Activated CD4-positive, alpha-beta T cell treated with anti-CD3 and anti-CD28 coated beads, Interleukin-2, amount 50 U/mL, for 16 hours (primary cell): ENCODE results near the gene STK39.
A peak's percentile ranks its signal among the peaks of the same experiment; 100 is the strongest.

ENCODE experiments used
- DNase-seq: peaks from one replicate; pipeline ENCODE4 v3.0.0-alpha.2; 2020

Gene STK39

DNA sequence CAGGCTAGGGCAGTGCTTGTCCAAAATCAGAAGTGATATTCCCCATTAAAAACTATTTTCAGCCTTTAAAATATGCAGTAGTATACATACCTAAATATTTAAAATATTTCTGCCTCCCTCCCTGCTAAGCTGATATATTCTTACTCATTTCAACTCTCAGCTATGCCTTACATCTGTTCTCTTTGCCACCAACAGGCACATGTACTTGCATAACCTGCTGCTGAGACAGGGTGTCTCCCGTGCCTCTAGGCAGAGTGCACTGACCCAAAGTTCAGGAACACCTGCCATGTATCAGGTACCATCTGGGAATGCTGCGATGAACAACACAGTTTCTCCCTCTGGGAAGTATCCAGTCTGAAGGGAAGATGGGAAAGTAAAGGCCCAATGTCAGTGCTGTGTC lies 91.7 kb downstream of the STK39 start:
- DNase-seq: no peak

DNA sequence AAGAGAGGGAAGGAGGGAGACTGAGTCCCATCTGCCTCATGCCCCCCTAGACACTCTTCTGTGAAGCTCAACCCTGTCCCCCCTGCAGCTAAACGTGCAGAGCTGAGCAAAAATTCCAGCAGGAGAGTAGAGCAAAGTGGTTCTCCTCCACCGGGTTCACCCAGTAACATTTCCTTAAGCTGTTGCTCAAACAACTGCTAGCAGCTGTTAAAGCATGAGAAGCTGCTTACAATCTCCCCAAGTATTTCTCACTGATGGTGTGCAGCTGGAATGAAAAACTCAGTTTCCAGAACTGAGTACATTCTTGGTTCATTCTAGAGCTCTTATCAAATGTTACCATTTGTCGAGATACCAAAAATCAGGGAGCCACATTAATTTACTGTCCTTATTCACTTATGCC lies 92.3 kb downstream of the STK39 start:
- DNase-seq: no peak

- no peak for DNase-seq
These were observed 94.4 kb downstream of the STK39 start for GRCh38 chr2:168152902-168153530.

DNA sequence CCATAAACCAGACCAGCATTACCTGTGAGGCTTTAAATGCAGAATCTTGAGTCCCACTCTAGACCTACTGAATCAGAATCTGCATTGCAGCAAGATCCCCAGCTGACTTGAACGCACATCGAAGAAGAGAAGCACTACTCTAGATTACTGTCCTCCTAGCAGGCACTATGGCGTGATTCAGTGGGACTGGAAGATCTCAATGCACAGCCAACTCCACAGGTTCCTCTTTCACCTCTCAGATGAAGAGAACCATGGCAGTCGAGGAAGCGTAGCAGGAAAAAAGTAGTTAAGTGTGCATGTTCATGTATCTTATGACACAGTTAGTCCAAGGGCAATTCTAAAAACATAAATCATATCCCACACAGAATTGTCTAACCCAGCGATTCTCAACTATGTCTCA lies 97.4 kb downstream of the STK39 start:
- DNase-seq: no peak

DNA sequence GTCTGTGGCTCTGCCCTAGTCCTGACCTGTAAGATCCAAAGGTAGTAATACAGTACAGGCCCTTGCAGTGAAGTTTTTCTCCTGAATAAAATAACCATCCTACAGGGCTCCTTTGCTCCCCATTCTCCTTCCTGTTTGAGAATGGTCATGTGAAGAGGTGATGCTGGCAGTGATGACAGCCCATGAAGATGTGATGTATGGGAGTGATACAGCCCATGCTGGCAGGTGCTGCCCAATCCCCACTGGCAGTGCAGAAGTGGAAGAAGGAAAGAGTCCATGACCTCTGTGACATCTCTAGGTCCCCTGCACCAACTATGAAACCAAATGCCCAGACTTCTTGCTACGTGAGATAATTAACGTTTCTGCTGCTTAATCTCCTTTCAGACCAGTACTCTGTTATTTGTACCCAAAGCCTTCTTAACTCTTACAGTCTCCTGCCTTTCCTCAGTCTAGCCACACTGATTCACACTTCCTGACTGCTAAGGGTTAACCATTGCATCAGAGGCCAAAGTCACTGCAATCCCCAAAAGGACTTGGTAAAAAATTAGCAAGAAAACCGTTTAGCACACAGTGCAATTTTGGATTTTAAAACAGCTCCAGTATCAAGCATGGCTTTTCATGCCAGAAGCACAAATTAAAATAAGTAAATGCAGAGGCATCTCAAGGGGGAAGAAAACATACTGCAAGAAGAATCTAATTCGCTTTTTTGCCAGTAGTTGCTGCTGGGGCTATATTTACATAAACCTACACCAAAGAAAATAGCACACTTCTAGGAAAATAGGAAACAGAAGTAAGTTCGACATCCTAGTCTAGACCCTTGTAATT lies 98.0 kb downstream of the STK39 start:
- no peak for DNase-seq

DNA sequence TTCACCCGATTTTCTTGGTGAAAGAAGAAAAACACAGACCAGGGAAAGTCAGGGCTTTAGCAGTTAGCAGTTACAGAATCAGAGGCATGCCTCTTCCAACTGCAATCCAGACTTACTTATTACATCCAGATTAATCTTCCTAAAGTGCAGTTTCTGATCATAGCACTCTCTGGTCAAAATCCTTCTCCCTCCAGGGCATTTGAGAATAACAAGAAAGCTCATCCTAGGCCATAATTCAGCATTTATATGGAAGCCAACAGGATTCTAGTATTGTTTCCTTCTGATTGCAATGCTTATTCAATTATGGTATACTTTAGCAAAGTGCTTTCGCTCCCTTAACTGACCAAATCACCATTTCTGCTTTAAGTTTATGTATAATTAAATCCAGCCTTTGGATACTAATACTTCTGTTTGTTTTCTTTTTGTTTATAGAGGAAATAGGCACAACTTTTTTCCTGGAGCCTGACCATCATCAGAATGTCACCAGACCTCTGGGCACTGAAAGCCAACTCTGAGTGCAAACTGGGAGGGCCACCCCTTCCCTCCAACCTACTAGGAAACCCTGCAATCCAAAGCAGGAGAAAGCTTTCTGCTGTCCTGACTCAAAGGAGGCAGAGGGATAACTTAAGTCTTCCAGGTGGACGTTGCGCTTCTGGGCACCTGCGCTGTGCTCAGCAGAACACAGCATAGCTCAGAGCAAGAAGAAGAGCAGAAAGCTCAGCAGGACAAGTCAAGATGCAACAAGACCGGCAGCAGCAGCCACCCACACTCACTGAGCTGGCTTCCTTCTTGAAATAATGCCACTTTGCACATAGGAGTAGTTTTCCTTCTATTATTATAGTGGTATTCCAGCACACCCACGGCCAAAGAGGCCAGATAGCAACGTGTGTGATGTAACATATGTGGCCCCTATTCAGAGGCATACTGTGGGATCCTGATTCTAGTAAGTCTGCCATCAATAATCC lies 99.3 kb downstream of the STK39 start:
- no peak for DNase-seq

GRCh38 chr2:168146892-168147810 lies 100.2 kb downstream of the STK39 start:
- no peak for DNase-seq

- DNase-seq: no peak
These were observed 101.7 kb downstream of the STK39 start for GRCh38 chr2:168145426-168146310.

- no peak for DNase-seq
These were observed 102.4 kb downstream of the STK39 start for GRCh38 chr2:168145011-168145410.

GRCh38 chr2:168143813-168144212 lies 103.6 kb downstream of the STK39 start:
- DNase-seq: no peak

DNA sequence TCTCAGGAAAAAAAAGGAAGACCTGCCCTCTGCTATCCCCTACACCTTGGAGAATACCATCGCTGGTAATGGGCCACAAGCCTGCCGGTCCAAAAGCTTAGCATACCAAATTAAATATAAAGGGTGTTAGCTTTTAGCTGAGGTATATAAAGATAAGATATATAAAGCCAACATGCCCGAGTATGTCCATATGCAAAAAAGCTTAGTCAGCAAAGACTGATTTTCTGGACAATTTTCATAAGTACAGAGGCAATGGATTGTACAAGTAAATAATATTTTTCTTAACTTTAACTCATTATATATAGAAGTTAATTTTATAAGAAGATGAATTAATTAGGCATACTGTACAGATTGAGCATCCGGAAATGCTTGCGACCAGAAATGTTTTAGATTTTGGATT lies 106.5 kb downstream of the STK39 start:
- no peak for DNase-seq

GRCh38 chr2:168139852-168140251 lies 107.5 kb downstream of the STK39 start:
- DNase-seq: no peak

GRCh38 chr2:168138901-168139300 lies 108.5 kb downstream of the STK39 start:
- no peak for DNase-seq

DNA sequence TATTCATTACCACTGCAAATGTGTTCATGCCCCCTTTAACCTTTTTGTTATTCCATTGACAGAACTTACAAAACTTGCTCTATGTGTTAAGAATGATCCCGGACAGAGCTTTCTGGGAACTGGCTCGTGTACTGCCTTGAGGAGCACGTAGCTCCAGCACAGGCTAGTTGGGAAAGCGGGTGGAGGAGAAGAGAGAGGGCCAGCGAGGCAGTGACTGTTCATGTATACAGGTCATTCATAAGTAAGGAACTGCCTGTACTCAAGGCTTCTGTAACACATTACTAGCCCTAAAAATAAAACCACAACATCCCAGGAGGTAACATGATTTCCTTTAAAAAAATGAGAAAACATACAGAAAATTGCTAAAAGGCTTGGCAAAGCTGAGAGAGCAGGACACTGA lies 109.0 kb downstream of the STK39 start:
- DNase-seq: no peak

DNA sequence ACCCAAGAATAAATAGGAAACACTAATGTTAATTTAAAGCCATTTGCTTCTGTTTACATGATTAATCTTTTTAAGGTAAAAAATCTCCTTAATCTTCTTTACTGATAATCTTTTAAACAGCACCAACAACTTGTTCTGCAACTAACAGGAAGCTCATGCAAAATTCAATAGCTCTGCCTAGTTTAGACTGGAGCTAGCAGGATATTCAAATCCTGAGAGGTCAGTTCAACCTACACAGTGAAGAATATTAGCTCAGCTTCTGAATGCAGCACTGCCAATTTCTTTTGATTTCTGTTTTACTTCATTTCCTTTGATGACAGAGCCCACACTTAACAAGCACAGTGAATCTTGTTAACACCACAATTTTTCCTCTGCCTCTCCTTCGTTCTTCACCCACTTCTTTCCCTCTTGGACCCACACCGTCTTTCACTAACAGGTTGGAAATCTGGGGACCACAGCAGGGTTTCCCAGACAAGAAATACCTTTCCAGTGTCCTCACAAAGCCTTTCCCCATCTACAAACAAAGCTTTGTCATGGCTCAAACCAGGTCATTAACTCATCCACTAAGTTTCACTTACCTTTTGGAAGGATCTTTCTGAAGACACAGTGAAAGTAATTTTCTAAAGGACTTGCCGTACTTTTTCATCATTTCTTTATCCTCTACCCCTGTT lies 109.8 kb downstream of the STK39 start:
- DNase-seq: no peak

DNA sequence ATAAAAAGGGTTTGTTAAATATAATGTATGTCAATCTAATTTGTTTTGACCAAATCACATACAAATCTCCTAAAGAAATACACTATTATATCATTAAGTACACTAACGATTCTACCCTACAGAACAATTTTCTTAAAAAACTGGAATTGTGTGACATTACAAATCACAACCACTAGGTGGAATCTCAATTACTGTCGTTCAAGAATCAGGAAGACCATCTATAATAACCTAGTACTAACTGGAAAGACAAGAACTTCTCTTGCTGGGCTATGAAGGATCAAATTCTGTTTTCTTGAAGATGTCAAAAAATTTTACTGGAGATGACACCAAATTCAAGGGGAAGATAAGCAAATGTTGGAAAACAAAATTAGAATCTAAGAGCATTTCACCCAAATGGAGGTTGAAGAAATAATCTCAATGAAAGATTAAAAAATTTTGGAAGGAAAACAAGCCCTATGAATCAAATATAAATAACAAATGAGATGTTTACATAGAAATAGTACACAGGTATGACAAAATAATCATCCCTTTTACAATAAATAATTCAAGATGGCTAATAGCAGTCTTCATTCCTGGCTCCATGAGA lies 110.9 kb downstream of the STK39 start:
- DNase-seq: peak; percentile 18

DNA sequence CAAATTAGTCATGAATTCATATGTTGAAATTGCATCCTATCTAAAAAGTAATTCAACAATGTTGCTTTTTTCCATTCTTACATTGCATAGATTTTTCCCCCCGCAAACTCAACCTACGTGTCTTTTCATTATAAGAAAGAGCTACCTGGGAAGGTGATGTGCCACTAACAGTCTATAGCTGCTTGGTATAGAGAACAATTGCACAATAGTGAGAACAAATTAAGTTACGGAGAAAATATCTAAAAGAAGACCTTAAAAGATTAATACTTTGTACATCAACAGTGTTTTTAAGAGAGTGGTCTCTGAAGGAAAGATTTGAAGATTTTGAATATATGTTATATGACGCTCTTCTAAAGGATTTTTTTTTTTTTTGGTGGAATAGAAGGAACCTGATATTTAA lies 111.8 kb downstream of the STK39 start:
- no peak for DNase-seq

DNA sequence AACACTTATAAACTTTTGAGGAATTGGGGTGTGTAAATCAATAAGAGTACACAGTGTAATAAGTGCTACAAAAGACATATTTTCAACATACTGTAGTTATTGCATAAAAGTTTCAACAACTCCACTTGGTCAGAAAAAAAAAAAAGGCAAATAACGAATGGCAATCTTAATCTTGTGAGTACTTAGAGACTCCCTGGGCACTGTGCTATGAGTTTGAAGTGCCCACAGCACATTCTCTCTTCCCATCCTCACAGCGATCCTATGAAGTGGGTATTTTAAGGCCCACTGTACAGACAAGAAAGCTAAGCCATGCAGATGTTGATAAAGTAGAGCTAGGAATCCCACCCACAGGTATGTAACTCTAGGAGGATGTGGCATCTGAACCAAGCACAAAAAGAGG lies 112.3 kb downstream of the STK39 start:
- no peak for DNase-seq

DNA sequence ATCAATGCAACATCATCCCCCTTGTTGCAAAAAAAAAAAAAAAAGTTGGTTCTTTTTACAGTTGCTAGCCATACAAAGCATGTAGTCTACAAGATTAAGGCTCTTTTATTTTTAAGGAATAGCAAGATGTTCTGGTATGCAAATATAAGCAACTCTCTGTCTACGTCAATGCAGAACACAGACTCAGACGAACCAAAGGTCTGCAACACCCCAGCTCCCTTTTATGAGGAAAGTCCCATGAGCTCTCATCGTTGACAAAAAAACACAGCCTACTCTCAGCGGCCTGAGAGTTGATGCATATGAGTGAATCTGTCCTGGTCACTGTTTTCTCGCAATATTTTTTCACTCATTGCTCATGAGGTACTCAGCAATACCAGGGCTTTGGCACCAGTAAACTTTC lies 112.9 kb downstream of the STK39 start:
- DNase-seq: no peak

DNA sequence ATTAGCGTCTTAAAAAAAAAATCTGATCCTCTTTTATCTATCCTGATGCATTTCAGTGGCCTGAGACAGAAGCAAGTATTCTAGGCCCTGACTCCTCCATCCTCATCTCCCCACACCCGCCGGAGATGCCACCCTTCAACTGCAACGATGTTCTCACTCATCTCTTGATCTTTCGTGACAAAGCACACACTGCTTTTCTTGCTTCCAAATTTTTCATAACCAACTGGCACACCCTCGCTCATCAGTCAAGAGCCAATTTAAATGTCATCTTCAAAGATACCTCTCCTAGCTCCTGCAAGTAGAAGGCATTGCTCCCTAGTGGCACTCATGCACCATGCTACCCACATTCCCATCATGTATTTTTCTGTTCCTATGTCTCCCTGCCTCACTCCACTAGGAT lies 115.0 kb downstream of the STK39 start:
- DNase-seq: no peak
